ENCODE measurements around the gene TMCO6.

DNA sequence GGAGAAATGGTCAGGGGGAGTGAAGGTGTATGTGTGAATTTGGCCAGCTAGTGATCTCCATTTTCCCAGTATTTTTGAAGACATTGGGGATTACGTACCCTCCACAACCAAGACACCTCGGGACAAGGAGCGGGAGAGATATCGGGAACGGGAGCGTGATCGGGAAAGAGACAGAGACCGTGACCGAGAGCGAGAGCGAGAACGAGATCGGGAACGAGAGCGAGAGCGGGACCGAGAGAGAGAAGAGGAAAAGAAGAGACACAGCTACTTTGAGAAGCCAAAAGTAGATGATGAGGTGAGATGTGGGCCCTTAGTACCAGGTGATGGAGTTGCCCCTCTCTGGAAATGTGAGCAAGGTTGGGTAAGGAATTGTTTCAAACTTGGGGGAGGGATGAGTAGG, 19.6 kb downstream of the TMCO6 start:
- no peak for TF ChIP-seq POLR2A (IDR thresholded peaks at IDR 0.05)
- TF ChIP-seq, protein P1, sequence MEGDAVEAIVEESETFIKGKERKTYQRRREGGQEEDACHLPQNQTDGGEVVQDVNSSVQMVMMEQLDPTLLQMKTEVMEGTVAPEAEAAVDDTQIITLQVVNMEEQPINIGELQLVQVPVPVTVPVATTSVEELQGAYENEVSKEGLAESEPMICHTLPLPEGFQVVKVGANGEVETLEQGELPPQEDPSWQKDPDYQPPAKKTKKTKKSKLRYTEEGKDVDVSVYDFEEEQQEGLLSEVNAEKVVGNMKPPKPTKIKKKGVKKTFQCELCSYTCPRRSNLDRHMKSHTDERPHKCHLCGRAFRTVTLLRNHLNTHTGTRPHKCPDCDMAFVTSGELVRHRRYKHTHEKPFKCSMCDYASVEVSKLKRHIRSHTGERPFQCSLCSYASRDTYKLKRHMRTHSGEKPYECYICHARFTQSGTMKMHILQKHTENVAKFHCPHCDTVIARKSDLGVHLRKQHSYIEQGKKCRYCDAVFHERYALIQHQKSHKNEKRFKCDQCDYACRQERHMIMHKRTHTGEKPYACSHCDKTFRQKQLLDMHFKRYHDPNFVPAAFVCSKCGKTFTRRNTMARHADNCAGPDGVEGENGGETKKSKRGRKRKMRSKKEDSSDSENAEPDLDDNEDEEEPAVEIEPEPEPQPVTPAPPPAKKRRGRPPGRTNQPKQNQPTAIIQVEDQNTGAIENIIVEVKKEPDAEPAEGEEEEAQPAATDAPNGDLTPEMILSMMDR (IDR thresholded peaks at IDR 0.05), result no peak
